CD14-positive monocyte (primary cell): ENCODE measurements around the gene CNTNAP2. TPM values are rescaled to one million over a fixed set of nuclear protein-coding genes. Genes with fewer than 3 reads are reported as not detected.

Experiments
- DNase-seq, 3 donors: peaks; one replicate each; pipeline ENCODE4 v3.0.0-alpha.2; 2011 to 2022
- H2AFZ ChIP-seq: 2 replicates; pipeline ENCODE4 v1.6.0; 2012; ENCODE audit warnings: mild to moderate bottlenecking, low read depth, low read length, inconsistent platforms; ENCODE audit not compliant: insufficient read depth, poor library complexity, severe bottlenecking
- H3K27ac ChIP-seq, 2 donors: 1 replicate in 1 of 2; 2 replicates in 1 of 2; pipeline ENCODE4 v1.5.1; 2012 to 2013; ENCODE audit warnings: low read length in 2 of 2, control low read depth in 1 of 2, inconsistent platforms in 1 of 2, low read depth in 1 of 2, mild to moderate bottlenecking in 1 of 2
- H3K27me3 ChIP-seq, 2 donors: one replicate each; pipeline versions ENCODE4 v1.6.0 to v1.6.1; 2011 to 2013; ENCODE audit warnings: low read length in 2 of 2; ENCODE audit not compliant: control insufficient read depth in 2 of 2, insufficient read depth in 2 of 2
- H3K36me3 ChIP-seq, 2 donors: replicated peaks in 1 of 2; 1 replicate in 1 of 2; 2 replicates in 1 of 2; pipeline versions ENCODE4 v1.5.1 to v1.6.1; 2012 to 2013; ENCODE audit warnings: low read length in 2 of 2, control low read depth in 1 of 2, inconsistent platforms in 1 of 2, mild to moderate bottlenecking in 1 of 2; ENCODE audit not compliant: insufficient read depth in 2 of 2, control insufficient read depth in 1 of 2
- H3K4me1 ChIP-seq, 2 donors: 1 replicate in 1 of 2; 2 replicates in 1 of 2; pipeline versions ENCODE4 v1.5.1 to v1.6.1; 2012 to 2013; ENCODE audit warnings: low read length in 2 of 2, control low read depth in 1 of 2, inconsistent platforms in 1 of 2, mild to moderate bottlenecking in 1 of 2, moderate library complexity in 1 of 2; ENCODE audit not compliant: insufficient read depth in 2 of 2, control insufficient read depth in 1 of 2
- H3K4me2 ChIP-seq: replicated peaks from 2 replicates; pipeline ENCODE3; 2012; ENCODE audit warnings: low read length, moderate library complexity, mild to moderate bottlenecking; ENCODE audit not compliant: poor library complexity, severe bottlenecking; ENCODE audit errors: extremely low read depth
- H3K4me3 ChIP-seq, 3 experiments: fragments of 200-600 bp in 1 of 3; sonication (generic) in 1 of 3; replicated peaks in 1 of 3; 1 replicate in 2 of 3; 2 replicates in 1 of 3; pipeline ENCODE4 v1.5.1; 2011 to 2013; ENCODE audit warnings: low read length in 3 of 3, mild to moderate bottlenecking in 3 of 3, control low read depth in 2 of 3, low read depth in 2 of 3, inconsistent platforms in 1 of 3, moderate library complexity in 1 of 3
- H3K79me2 ChIP-seq: 2 replicates; pipeline ENCODE4 v1.6.0; 2012; ENCODE audit warnings: mild to moderate bottlenecking, control low read depth, inconsistent platforms, low read length, moderate library complexity; ENCODE audit not compliant: insufficient read depth
- H3K9ac ChIP-seq: 2 replicates; pipeline ENCODE4 v1.6.0; 2017; ENCODE audit warnings: low read length, mild to moderate bottlenecking; ENCODE audit not compliant: insufficient read depth, poor library complexity, severe bottlenecking
- H3K9me3 ChIP-seq, 2 donors: replicated peaks in 1 of 2; 1 replicate in 1 of 2; 2 replicates in 1 of 2; pipeline versions ENCODE4 v1.5.1 to v1.6.1; 2012 to 2013; ENCODE audit warnings: low read length in 2 of 2, control low read depth in 1 of 2; ENCODE audit not compliant: control insufficient read depth in 1 of 2, insufficient read depth in 1 of 2
- H4K20me1 ChIP-seq: 2 replicates; pipeline ENCODE4 v1.6.0; 2012; ENCODE audit warnings: mild to moderate bottlenecking, low read length, control low read depth, moderate library complexity; ENCODE audit not compliant: insufficient read depth
- H3K27ac Mint-ChIP-seq, 7 donors: one replicate each; pipeline ENCODE4 v1.8.0; 2020; ENCODE audit warnings: mild to moderate bottlenecking in 7 of 7, mixed read lengths in 7 of 7, moderate library complexity in 6 of 7, inconsistent platforms in 2 of 7
- H3K27me3 Mint-ChIP-seq, 3 donors: one replicate each; pipeline ENCODE4 v1.8.0; 2021 to 2022; ENCODE audit warnings: low read depth in 3 of 3, mild to moderate bottlenecking in 3 of 3, mixed read lengths in 3 of 3, moderate library complexity in 3 of 3, inconsistent platforms in 1 of 3
- H3K36me3 Mint-ChIP-seq, 2 donors: one replicate each; pipeline ENCODE4 v1.8.0; 2020; ENCODE audit warnings: mixed read lengths in 2 of 2, inconsistent platforms in 1 of 2, mild to moderate bottlenecking in 1 of 2
- H3K4me1 Mint-ChIP-seq: one replicate; pipeline ENCODE4 v1.8.0; 2020; ENCODE audit warnings: mild to moderate bottlenecking, mixed read lengths
- H3K4me3 Mint-ChIP-seq, 2 donors: one replicate each; pipeline ENCODE4 v1.8.0; 2020; ENCODE audit warnings: mild to moderate bottlenecking in 2 of 2, mixed read lengths in 2 of 2, moderate library complexity in 1 of 2
- H3K9me3 Mint-ChIP-seq, 7 donors: one replicate each; pipeline ENCODE4 v1.8.0; 2020 to 2022; ENCODE audit warnings: mixed read lengths in 7 of 7, mild to moderate bottlenecking in 6 of 7, moderate library complexity in 6 of 7, inconsistent platforms in 2 of 7
- WGBS: methylation state at CpG from one replicate; pipeline ENCODE4 v1.1.5; 2013; ENCODE audit warnings: missing lambda C conversion rate; ENCODE audit not compliant: insufficient coverage; 5-methylcytosine and 5-hydroxymethylcytosine counted together
- intact Hi-C, 2 donors: fragments of 100-400 bp; cut with micrococcal nuclease; formaldehyde crosslinking; loops; one replicate each; pipeline versions ENCODE4 v1.15.0 to v1.15.1; 2023
- polyA plus RNA-seq, 3 donors: library from polyadenylated mRNA; depleted of rRNA in 1 of 3; unstranded in 2 of 3; stranded (reverse) in 1 of 3; fragments of 300-500 nt in 2 of 3; fragments of >200 nt in 1 of 3; fragmentation: Illumina TruSeq in 2 of 3; gene quantifications; 1 replicate in 2 of 3; 2 replicates in 1 of 3; pipeline ENCODE4 v1.2.3, GENCODE V29; 2012 to 2021
- TF ChIP-seq, protein P1 (sequence below): fragments of 200-600 bp; IDR thresholded peaks from one replicate; pipeline ENCODE4 v1.8.0; 2022; ENCODE audit warnings: antibody characterized with exemption, mild to moderate bottlenecking

CNTNAP2 gene
- polyA plus RNA-seq, 3 donors, result 0.01 TPM; not detected in 2

DNA sequence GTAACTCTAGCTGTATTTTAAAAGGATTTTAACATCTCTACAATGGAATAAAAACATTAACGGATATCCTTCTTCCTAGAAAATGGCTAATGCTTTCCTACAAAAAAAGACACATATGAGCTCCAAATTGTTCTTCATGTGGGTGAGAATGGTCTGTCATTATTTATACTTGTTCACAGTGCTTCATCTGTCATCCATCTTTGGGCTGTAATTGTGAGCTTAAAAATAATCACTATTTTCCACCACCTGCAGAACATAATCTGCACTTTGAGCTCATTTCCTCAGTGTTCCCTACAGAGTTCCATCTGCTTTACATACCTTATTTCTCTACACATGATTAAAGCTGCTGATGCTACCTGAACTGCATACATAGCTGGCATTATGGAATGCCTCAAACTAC, 1494.8 kb downstream of the CNTNAP2 start:
- H3K4me3 ChIP-seq, result no peak overlapping the region
- no peaks in the 10 kb centered on the region for H3K36me3 ChIP-seq
- H3K36me3 Mint-ChIP-seq, result no peaks in the 10 kb centered on the region
- H2AFZ ChIP-seq, result no peak overlapping the region
- peaks cover 0 to 5% of the 10 kb centered on the region in 2 donors for H3K9me3 ChIP-seq
- no peak overlapping the region for H3K4me2 ChIP-seq
- TF ChIP-seq, protein P1, sequence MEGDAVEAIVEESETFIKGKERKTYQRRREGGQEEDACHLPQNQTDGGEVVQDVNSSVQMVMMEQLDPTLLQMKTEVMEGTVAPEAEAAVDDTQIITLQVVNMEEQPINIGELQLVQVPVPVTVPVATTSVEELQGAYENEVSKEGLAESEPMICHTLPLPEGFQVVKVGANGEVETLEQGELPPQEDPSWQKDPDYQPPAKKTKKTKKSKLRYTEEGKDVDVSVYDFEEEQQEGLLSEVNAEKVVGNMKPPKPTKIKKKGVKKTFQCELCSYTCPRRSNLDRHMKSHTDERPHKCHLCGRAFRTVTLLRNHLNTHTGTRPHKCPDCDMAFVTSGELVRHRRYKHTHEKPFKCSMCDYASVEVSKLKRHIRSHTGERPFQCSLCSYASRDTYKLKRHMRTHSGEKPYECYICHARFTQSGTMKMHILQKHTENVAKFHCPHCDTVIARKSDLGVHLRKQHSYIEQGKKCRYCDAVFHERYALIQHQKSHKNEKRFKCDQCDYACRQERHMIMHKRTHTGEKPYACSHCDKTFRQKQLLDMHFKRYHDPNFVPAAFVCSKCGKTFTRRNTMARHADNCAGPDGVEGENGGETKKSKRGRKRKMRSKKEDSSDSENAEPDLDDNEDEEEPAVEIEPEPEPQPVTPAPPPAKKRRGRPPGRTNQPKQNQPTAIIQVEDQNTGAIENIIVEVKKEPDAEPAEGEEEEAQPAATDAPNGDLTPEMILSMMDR, result no peak
- no peak overlapping the region for H3K27ac Mint-ChIP-seq
- H3K4me1 ChIP-seq, result no peaks in the 10 kb centered on the region
- no CpG with 5 or more reads among the region's 1 CpG for WGBS
- no peaks in the 10 kb centered on the region for H3K27me3 Mint-ChIP-seq
- no peak overlapping the region for H3K9ac ChIP-seq
- H3K79me2 ChIP-seq, result no peaks in the 10 kb centered on the region
- H4K20me1 ChIP-seq, result no peaks in the 10 kb centered on the region
- DNase-seq, result no peak
- H3K27me3 ChIP-seq, result no peaks in the 10 kb centered on the region
- H3K4me1 Mint-ChIP-seq, result no peaks in the 10 kb centered on the region
- no peak overlapping the region for H3K27ac ChIP-seq
- intact Hi-C loops, result no loop called here
- H3K9me3 Mint-ChIP-seq, result peaks cover 4 to 13% (median 10%) of the 10 kb centered on the region in 7 donors
- no peak overlapping the region for H3K4me3 Mint-ChIP-seq

DNA sequence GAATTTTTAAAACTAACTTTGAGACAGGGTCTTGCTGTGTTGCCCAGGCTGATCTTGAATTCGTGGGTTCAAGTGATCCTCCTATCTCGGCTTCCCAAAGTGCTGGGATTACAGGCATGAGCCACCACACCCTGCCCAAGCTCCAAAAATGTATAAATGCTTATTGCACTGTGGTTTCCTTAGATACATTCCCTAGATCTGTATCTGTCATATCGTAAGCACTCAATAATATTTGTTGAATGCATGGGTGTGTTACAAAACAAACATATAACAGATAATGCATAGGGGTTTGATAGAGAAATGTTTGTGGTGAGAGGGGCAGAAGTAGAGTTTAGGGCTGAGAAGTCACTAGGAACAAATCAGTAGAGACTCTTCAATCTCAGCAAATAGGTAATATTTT, 1518.7 kb downstream of the CNTNAP2 start:
- no peak for DNase-seq
- intact Hi-C loops, result no loop called here
- no peak overlapping the region for H3K9ac ChIP-seq
- no peaks in the 10 kb centered on the region for H3K4me1 ChIP-seq
- Mint-ChIP-seq H3K9me3 (peaks cover 3 to 17% (median 8%) of the 10 kb centered on the region in 7 donors), H3K4me1 (no peaks in the 10 kb centered on the region), H3K27me3 (no peaks in the 10 kb centered on the region), H3K27ac (no peak overlapping the region), H3K4me3 (no peak overlapping the region), H3K36me3 (no peaks in the 10 kb centered on the region)
- no peak overlapping the region for H3K4me2 ChIP-seq
- WGBS, result 86% methylated on average over 2 of the region's 3 CpGs
- no peak overlapping the region for H2AFZ ChIP-seq
- peaks cover 3 to 14% of the 10 kb centered on the region in 2 donors for H3K9me3 ChIP-seq
- H3K27ac ChIP-seq, result no peak overlapping the region
- H4K20me1 ChIP-seq, result no peaks in the 10 kb centered on the region
- H3K79me2 ChIP-seq, result no peaks in the 10 kb centered on the region
- H3K27me3 ChIP-seq, result no peaks in the 10 kb centered on the region
- H3K4me3 ChIP-seq, result no peak overlapping the region
- TF ChIP-seq, protein P1, result no peak
- H3K36me3 ChIP-seq, result no peaks in the 10 kb centered on the region
